Lung microvascular endothelial cell (primary cell): ENCODE results near the gene HOXA7. TPM values are rescaled to one million over a fixed set of nuclear protein-coding genes. Genes with fewer than 3 reads are reported as not detected.
A peak's percentile ranks its signal among the peaks of the same experiment; 100 is the strongest.

Experiments used
- DNase-seq, 2 donors: peaks; one replicate each; pipeline versions ENCODE4 v3.0.0 to v3.0.0-alpha.2; 2010; ENCODE audit warnings: low read depth in 2 of 2
- total RNA-seq: library from RNA; depleted of rRNA; stranded (reverse); fragments of >200 nt; gene quantifications from 2 replicates; pipeline ENCODE4 v1.2.1, GENCODE V29; 2014

The HOXA7 gene
- total RNA-seq, 1 donor from 2014 or later = 1.8 TPM

DNA sequence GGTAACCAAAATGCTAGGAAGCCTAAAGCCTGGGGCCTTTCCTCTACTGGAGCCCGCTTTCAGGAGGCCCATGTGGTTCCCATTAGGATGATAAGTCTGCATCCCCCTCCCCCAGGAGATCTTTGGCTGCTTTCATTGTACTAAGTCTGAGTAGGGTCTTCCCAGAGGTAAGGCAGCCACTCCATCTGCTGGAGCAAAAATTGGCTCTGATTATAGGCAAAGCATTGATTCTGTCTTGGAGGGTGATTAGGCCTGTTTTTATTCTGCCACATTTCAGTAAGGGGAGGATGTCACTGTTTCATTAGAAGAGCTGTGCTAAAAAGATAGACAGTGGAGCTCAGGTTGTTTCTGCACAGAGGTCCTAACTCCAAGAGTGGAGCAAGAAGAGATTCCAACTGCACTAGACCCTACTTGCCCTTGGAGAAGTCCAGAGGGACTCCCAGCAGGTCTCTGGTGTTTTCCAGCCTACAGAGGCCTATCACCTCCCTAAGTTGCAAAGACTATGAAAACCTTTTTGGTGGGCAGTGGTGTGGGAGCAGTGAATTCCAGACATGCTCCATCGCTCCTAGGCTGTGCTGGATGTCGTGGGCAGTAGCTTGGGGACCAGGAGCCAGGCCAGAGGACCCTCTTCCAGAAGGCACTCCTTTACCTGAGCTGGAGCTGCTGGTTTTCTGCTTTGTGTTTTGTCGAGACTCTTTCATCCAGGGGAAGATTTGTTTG, 46.8 kb downstream of the HOXA7 start:
- no peak for DNase-seq

DNA sequence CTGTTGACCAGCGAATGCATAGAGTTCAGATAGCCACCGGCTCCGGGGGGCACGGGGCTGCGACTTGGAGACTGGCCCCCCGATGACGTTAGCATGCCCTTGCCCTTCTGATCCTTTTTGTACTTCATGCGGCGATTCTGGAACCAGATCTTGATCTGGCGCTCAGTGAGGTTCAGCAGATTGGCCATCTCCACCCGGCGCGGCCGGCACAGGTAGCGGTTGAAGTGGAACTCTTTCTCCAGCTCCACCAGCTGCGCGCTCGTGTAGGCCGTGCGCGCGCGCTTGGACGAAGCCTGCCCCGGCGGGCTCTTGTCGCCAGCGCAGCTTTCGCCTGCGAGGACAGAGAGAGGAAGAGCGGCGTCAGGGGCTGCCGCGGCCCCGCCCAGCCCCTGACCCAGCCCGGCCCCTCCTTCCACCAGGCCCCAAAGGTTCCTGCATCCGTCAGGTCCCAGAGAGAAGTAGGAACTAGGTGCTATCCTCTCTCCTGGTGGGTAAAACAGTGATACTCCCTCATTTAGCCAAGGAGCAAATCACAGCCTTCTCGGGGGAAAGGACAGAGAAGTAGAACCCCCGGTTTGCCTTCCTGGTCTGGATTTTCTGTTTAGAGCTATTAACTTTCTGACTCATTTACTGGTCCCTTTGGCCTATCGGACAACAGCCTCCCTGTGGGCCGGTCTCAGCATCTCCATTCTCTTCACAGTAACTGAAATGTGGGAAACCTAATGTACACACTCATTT, 47.9 kb downstream of the HOXA7 start:
- DNase-seq = peak; percentile 82 to 90

DNA sequence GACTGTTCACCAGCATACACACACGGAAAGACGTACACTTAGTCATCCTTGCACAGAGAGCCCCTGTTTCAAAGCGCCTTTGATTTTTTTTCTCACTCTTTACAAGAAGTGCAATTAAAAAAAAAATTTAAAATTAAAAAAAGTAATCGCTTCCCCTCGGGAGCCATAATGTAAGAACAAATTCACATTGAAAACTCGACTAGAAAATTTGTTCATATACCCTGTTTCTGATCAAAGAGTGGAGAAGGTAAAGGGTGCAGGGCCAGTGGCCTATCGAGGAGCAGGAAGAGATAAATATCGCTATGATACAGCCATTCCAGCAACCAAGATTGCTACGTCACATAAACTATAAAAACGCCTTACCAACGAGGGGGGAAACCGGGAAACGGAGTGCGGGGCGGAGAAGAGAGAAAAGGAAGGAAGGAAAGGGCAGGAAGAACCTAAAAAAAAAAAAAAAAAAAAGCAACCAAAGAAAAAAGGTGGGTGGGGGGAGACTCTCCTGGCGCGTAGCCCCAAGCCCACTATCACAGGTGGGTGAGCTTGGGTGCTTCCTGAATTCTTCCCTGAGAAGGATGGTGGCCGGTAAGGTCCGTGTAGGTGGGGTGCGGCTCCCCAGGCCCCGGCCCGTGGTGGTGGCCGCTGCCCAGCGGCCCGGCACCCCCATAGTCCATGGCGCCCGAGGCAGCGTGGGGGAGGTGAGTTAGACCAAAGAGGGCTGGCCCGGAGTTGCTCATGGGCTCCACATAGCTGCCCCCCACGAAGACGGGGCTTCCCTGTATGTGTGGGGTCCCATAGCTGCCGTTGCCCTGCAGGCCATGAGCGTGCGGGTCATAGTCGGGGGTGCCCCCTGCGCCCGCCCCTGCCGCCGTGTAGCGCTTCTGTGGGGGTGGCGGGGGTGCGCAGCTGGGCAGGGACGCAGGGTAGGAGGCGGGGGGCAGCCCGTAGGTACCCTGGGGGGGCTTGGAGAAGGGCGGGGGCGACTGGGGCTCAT, 48.8 kb downstream of the HOXA7 start:
- peak; percentile 42 to 74 for DNase-seq

DNA sequence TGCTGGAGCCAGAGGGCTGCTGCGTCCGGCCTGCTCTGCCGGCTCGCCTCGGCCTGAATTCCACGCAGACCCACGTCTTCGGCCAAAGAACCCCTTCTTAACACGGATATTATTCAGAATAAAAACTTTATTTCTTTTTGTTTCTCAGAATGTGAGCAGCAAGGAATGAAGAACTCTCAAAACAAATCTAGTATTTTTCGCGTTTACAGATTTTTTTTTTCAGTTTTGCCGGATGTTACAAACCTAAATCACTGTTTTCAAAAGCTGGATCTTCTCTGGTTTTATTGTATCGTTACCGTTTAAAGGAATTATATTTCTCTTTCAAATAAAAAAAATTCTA, 49.6 kb downstream of the HOXA7 start:
- DNase-seq = no peak

DNA sequence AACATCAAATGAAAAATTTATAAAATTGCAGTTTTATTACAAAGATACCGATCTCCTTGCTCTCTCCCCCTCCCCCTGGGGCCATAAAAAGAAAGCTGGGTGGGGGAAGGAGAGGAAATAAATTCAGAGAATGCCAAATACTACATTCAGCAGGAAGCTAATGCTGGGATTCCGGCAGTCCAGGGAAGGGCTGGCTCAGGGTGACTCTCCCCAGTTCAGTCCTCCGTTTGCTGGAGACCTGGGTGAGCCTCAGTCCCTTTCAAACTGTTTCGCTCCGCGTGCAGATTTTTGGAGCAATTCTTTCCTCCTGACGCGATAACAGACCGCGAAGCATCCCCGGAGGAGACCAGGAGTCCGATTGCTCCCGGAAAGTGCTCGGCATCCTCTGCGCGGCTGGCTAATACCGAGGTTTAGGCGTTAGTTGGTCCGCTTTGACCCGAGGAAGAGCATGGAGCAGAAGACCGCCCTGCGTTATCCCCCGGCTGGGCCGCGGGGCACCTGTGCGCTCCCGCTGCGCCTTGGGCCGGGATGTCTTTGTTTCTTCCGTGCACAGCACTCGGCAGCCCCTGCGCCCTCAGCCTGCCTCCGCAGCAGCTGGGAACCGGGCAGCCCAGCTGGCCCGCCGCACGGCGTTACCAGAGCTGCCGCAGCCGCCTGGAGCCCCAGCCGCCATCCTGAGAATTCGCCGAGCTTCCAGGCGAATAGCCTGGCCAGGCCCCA, 50.1 kb downstream of the HOXA7 start:
- DNase-seq = peak; percentile 69 to 72

DNA sequence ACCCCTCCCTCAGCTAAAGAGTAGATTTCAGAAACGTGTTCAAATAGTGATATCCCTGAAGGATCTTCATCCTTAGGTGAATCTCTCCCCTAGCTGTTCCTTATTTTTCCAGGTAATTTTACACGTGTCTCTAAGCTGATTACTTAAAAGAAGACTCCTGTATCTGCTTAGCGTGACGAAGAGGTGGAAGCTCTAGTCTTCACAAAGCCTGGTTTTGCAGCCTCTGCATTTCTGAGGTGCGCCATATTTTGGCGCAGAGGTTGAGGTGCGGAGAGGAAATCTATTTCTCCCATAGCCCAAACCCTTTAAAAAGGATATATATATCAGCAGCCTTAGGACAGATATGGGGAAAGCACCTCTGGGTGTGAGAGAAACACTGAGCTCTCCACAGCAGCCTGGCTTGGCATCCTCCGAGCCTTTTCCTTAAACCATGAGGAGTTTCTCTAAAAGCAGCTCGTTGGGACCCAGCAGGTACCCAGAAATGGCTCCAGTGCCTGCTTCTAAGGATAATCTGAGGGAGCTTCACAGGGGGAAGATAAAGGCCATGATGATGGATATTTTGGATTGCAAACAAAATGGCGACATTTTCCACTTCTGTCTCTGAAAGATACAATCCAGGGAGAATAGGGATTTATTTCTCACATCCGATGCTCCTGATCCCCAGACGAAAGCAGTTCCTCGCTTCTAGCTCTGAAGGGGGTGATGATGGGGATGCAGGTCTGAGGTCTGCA, 51.0 kb downstream of the HOXA7 start:
- no peak for DNase-seq

DNA sequence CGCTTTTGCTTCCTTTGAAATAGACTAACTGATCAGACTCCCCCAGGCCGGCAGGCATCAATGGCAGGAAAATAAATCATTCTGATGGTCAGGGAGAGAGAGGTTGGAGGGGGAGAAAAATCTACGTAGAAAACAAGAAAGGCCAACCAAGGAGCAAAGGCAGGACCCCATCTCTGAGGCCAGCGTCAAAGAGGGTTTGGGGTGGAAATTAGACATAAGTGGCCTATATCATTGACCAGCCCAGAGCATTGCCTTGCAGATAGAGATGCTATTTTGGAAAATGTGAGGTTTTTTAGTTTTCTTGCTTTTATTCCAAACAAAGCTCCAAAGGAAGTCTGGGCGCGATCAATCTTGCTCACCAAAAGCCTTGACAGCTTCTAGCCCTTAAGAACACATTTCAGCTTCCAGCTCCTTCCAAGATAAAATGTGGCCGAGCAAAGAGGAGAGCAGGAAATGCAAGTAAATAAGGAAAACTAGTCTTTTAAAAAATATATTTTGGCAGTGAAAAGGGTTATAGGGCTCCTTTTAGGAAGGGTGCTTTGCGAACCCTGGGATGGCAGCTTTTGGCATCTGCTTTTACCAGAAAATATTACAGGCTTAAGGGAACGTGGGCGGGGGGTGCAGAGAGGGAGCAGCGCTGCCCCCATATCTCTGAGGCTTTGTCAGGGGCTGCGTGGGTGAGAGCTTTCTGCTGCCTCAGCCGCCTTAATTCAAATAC, 52.0 kb downstream of the HOXA7 start:
- DNase-seq = peak in 1 of 2 donors; percentile 53

Other genes starting within 250 kb of the HOXA7 start
- 0.40 and 0.44 TPM in 2 replicates for gene HOXA1, start 60.7 kb downstream of the HOXA7 start, total RNA-seq
- 0.20 and 0.22 TPM in 2 replicates for gene HOXA2, start 54.0 kb downstream of the HOXA7 start, total RNA-seq
- 0.22 and 0.79 TPM in 2 replicates for gene HOXA4, start 25.9 kb downstream of the HOXA7 start, total RNA-seq
- gene HOXA5, start 13.0 kb downstream of the HOXA7 start, total RNA-seq = 5.8 and 7.0 TPM in 2 replicates
- gene HOXA6, start 8.9 kb downstream of the HOXA7 start, total RNA-seq = 2.0 and 2.4 TPM in 2 replicates
- gene HOXA3, start 4.1 kb downstream of the HOXA7 start, total RNA-seq = 2.4 and 5.0 TPM in 2 replicates
- gene HOXA9, start 8.9 kb upstream of the HOXA7 start, total RNA-seq = 2.0 and 3.9 TPM in 2 replicates
- under 0.01 and 2.0 TPM in 2 replicates for gene HOXA10, start 17.6 kb upstream of the HOXA7 start, total RNA-seq
- gene HOXA11, start 28.6 kb upstream of the HOXA7 start, total RNA-seq = 0.22 TPM in 1 of 2 replicates, not detected in the other
- not detected in 2 replicates for gene HOXA13, start 43.4 kb upstream of the HOXA7 start, total RNA-seq
- gene EVX1, start 86.1 kb upstream of the HOXA7 start, total RNA-seq = not detected in 2 replicates